ENCODE data around the gene MMP3.

Gene MMP3

GRCh38 chr11:102831489-102832440, 11.6 kb downstream of the MMP3 start:
- DNase-seq = peak; percentile 25

- no peak for DNase-seq
These were observed 12.3 kb downstream of the MMP3 start for GRCh38 chr11:102831128-102831488.

GRCh38 chr11:102830001-102830727, 13.2 kb downstream of the MMP3 start:
- no peak for DNase-seq

GRCh38 chr11:102829316-102830000, 14.0 kb downstream of the MMP3 start:
- no peak for DNase-seq

GRCh38 chr11:102824556-102824955, 18.9 kb downstream of the MMP3 start:
- DNase-seq = no peak

- DNase-seq = no peak
These were observed 23.9 kb downstream of the MMP3 start for GRCh38 chr11:102819491-102819890.

- no peak for DNase-seq
These were observed 29.9 kb downstream of the MMP3 start for GRCh38 chr11:102813484-102813883.

GRCh38 chr11:102812188-102812587, 31.2 kb downstream of the MMP3 start:
- DNase-seq = no peak

GRCh38 chr11:102810950-102811660, 32.3 kb downstream of the MMP3 start:
- DNase-seq = no peak

GRCh38 chr11:102809971-102810370, 33.4 kb downstream of the MMP3 start:
- no peak for DNase-seq

- DNase-seq = no peak
These were observed 35.5 kb downstream of the MMP3 start for GRCh38 chr11:102807921-102808320.

GRCh38 chr11:102806296-102806695, 37.1 kb downstream of the MMP3 start:
- no peak for DNase-seq

- DNase-seq = no peak
These were observed 41.1 kb downstream of the MMP3 start for GRCh38 chr11:102802341-102802740.

- DNase-seq = no peak
These were observed 42.6 kb downstream of the MMP3 start for GRCh38 chr11:102800767-102801166.

GRCh38 chr11:102799681-102800340, 43.6 kb downstream of the MMP3 start:
- DNase-seq = no peak

GRCh38 chr11:102798012-102798746, 45.2 kb downstream of the MMP3 start, which contains the start of gene MMP1:
MMP1 (minus strand) TSS chr11:102798160; CDS start chr11:102798092, 68 bp downstream.
- DNase-seq = no peak

- no peak for DNase-seq
These were observed 49.0 kb downstream of the MMP3 start for GRCh38 chr11:102794382-102794781.

- DNase-seq = no peak
These were observed 49.6 kb downstream of the MMP3 start for GRCh38 chr11:102793677-102794290.

- no peak for DNase-seq
These were observed 50.8 kb downstream of the MMP3 start for GRCh38 chr11:102792604-102793003.

- DNase-seq = no peak
These were observed 52.0 kb downstream of the MMP3 start for GRCh38 chr11:102791271-102792036.

Measured in retina (tissue), 1 donor.